ENCODE measurements around the gene TXNDC11. TPM values are rescaled to one million over a fixed set of nuclear protein-coding genes. Genes with fewer than 3 reads are reported as not detected.

The TXNDC11 gene
- polyA plus RNA-seq, 2 of the 4 experiments (the other 2 are of a cell fraction): 22.7 to 42.4 TPM

DNA sequence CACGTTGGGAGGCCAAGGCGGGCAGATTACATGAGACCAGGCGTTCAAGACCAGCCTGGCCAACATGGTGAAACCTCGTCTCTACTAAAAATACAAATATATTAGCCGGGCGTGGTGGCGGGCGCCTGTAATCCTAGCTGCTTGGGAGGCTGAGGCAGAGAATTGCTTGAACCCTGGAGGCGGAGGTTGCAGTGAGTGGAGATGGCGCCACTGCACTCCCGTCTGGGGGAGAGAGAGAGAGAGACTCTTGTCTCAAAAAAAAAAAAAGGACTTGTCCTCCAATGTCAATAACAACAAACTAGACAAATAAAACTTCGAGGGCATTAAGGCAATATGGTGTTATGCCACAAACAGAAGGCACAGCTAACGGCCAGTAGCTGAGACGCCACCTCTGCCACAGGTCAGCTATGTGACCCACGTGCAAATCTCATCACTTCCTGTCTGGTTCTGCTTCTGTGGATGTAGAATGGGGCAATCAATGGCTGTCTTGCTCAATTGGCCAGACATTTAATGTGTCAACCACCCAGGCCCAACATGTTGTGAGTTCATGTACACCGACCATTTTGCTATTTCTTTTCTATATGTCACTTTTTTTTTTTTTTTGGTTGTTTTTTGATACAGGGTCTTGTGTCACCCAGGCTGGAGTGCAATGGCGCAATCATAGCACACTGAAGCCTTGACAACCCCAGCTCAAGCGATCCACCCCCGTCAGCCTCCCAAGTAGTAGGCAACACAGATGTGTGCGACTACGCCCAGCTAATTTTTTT, 834 bp upstream of the TXNDC11 start:
- Histone ChIP-seq H3K4me3 (peak overlapping the region; percentile 55), H3K9me3 (no peaks in the 10 kb centered on the region), H3K27ac (peak overlapping the region; percentile 91 to 97), H3K4me1 (peaks cover 33% of the 10 kb centered on the region), H3K4me2 (peak overlapping the region; percentile 83)
- ChIA-PET POLR2A (interaction anchor here (0.6 to 3.1 kb wide), 18 partner anchors 9 to 487 kb away, joined by 3 to 29 read pairs (median 5); partner anchors contain the start of genes LITAF, SOCS1 and ZC3H7A), CTCF (interaction anchor here (0.6 to 3.9 kb wide), 9 partner anchors 14 to 347 kb away, joined by 3 to 25 read pairs (median 4); partner anchors contain the start of gene ZC3H7A)
- WGBS (ENCODE audit: missing lambda C conversion rate): 28% methylated on average over 21 of the region's 21 CpGs
- no peak for FAIRE-seq
- ATAC-seq: peak; percentile 54 to 61
- peak; percentile 38 to 86 for DNase-seq (ENCODE audit: low read depth in 1 of 2, low spot score in 1 of 2)
- no peak for TF ChIP-seq CBX2 (IDR thresholded peaks at IDR 0.05; ENCODE audit: borderline replicate concordance, low read depth)
- TF ChIP-seq JUN (IDR thresholded peaks at IDR 0.05): no peak; a peak in 1 of 5 replicates
- TF ChIP-seq KDM1A (IDR thresholded peaks at IDR 0.05; ENCODE audit: low read depth): no peak
- TF ChIP-seq, protein P1, sequence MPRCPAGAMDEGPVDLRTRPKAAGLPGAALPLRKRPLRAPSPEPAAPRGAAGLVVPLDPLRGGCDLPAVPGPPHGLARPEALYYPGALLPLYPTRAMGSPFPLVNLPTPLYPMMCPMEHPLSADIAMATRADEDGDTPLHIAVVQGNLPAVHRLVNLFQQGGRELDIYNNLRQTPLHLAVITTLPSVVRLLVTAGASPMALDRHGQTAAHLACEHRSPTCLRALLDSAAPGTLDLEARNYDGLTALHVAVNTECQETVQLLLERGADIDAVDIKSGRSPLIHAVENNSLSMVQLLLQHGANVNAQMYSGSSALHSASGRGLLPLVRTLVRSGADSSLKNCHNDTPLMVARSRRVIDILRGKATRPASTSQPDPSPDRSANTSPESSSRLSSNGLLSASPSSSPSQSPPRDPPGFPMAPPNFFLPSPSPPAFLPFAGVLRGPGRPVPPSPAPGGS (IDR thresholded peaks at IDR 0.05): no peak
- TF ChIP-seq HOXB13 (CRISPR knock-in tag; IDR thresholded peaks at IDR 0.05; ENCODE audit: low read depth): no peak; the same call in 1 of the 2 replicates
- TF ChIP-seq EHF (CRISPR knock-in tag; IDR thresholded peaks at IDR 0.05): no peak
- no peak for TF ChIP-seq MAFK (IDR thresholded peaks at IDR 0.05; ENCODE audit: partially characterized antibody)
- no peak for TF ChIP-seq HDAC2 (IDR thresholded peaks at IDR 0.05)
- TF ChIP-seq, protein P2, sequence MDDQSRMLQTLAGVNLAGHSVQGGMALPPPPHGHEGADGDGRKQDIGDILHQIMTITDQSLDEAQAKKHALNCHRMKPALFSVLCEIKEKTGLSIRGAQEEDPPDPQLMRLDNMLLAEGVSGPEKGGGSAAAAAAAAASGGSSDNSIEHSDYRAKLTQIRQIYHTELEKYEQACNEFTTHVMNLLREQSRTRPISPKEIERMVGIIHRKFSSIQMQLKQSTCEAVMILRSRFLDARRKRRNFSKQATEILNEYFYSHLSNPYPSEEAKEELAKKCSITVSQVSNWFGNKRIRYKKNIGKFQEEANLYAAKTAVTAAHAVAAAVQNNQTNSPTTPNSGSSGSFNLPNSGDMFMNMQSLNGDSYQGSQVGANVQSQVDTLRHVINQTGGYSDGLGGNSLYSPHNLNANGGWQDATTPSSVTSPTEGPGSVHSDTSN (IDR thresholded peaks at IDR 0.05): no peak
- TF ChIP-seq, protein P3, sequence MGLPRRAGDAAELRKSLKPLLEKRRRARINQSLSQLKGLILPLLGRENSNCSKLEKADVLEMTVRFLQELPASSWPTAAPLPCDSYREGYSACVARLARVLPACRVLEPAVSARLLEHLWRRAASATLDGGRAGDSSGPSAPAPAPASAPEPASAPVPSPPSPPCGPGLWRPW (IDR thresholded peaks at IDR 0.05): no peak
- no peak for TF ChIP-seq NPAS2 (CRISPR knock-in tag; IDR thresholded peaks at IDR 0.05; ENCODE audit: borderline replicate concordance)
- TF ChIP-seq FOSL2 (IDR thresholded peaks at IDR 0.05): no peak
- no peak for TF ChIP-seq FOSL2 (CRISPR knock-in tag; IDR thresholded peaks at IDR 0.05)
- no peak for TF ChIP-seq FOXS1 (CRISPR knock-in tag; IDR thresholded peaks at IDR 0.05)
- TF ChIP-seq ATOH8 (CRISPR knock-in tag; IDR thresholded peaks at IDR 0.05; ENCODE audit: low read depth): peak; percentile 85
- no peak for TF ChIP-seq CBX8 (IDR thresholded peaks at IDR 0.05)
- peak; percentile 36; the same call in 1 of the 2 replicates for TF ChIP-seq BHLHE40 (IDR thresholded peaks at IDR 0.05; ENCODE audit: low read depth, low read length)
- TF ChIP-seq EP300 (IDR thresholded peaks at IDR 0.05): no peak
- TF ChIP-seq TP53 (CRISPR knock-in tag; IDR thresholded peaks at IDR 0.05): peak; percentile 48; the same call in 1 of the 2 replicates
- no peak for TF ChIP-seq SMC3 (IDR thresholded peaks at IDR 0.05)
- no peak for TF ChIP-seq EHMT2 (IDR thresholded peaks at IDR 0.05; ENCODE audit: low read depth)
- no peak for TF ChIP-seq POLR2A (IDR thresholded peaks at IDR 0.05; ENCODE audit: low read length)
- TF ChIP-seq FOSB (CRISPR knock-in tag; IDR thresholded peaks at IDR 0.05): peak; percentile 74; the same call in 1 of the 2 replicates
- TF ChIP-seq TFCP2L1 (CRISPR knock-in tag; IDR thresholded peaks at IDR 0.05): no peak
- TF ChIP-seq NR3C1 (IDR thresholded peaks at IDR 0.05): no peak
- TF ChIP-seq SREBF2 (IDR thresholded peaks at IDR 0.05): no peak
- TF ChIP-seq RFX5 (IDR thresholded peaks at IDR 0.05): no peak
- TF ChIP-seq PHF8 (IDR thresholded peaks at IDR 0.05; ENCODE audit: borderline replicate concordance, low read depth): peak; percentile 10; the same call in 1 of the 2 replicates
- TF ChIP-seq, protein P4, sequence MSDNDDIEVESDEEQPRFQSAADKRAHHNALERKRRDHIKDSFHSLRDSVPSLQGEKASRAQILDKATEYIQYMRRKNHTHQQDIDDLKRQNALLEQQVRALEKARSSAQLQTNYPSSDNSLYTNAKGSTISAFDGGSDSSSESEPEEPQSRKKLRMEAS (IDR thresholded peaks at IDR 0.05): peak; percentile 67
- 0 out of 2 replicates have a peak, but pooled peaks have one; percentile 30 for TF ChIP-seq RARB (CRISPR knock-in tag; IDR thresholded peaks at IDR 0.05)
- peak; percentile 15; the same call in 1 of the 2 replicates for TF ChIP-seq ZNF302 (CRISPR knock-in tag; IDR thresholded peaks at IDR 0.05)
- no peak for TF ChIP-seq HOXA7 (CRISPR knock-in tag; IDR thresholded peaks at IDR 0.05)
- TF ChIP-seq ZSCAN20 (CRISPR knock-in tag; IDR thresholded peaks at IDR 0.05): no peak
- TF ChIP-seq HEYL (CRISPR knock-in tag; IDR thresholded peaks at IDR 0.05): no peak
- TF ChIP-seq ZC3H11A (IDR thresholded peaks at IDR 0.05): no peak
- no peak for TF ChIP-seq POLR2AphosphoS2 (conservative IDR thresholded peaks at IDR 0.05; ENCODE audit: low read length)
- peak; percentile 82; the same call in 1 of the 2 replicates for TF ChIP-seq HOXB5 (CRISPR knock-in tag; IDR thresholded peaks at IDR 0.05)

Data from A549 (cell line).